ENCODE data around the gene PPP2R2B. TPM values are rescaled to one million over a fixed set of nuclear protein-coding genes. Genes with fewer than 3 reads are reported as not detected.

The PPP2R2B gene
- total RNA-seq, 1 donor from 2014 or later: 0.43 TPM

- no peak for ATAC-seq
- DNase-seq (ENCODE audit: missing footprints): no peak
- intact Hi-C loops (cut with DNase I): no loop called here
Measured at GRCh38 chr5:146683861-146684260, 194.7 kb downstream of the PPP2R2B start.

GRCh38 chr5:146682899-146683532, 195.5 kb downstream of the PPP2R2B start:
- ATAC-seq: no peak

GRCh38 chr5:146681585-146682105, 196.9 kb downstream of the PPP2R2B start:
- intact Hi-C loops (cut with DNase I): no loop called here
- no peak for ATAC-seq

More at GRCh38 chr5:146682899-146683532, 195.5 kb downstream of the PPP2R2B start:
- DNase-seq (ENCODE audit: missing footprints): no peak
- intact Hi-C loops (cut with DNase I): no loop called here

GRCh38 chr5:146680846-146681584, 197.5 kb downstream of the PPP2R2B start:
- no peak for ATAC-seq
- DNase-seq (ENCODE audit: missing footprints): no peak

More at GRCh38 chr5:146681585-146682105, 196.9 kb downstream of the PPP2R2B start:
- DNase-seq (ENCODE audit: missing footprints): no peak

DNA sequence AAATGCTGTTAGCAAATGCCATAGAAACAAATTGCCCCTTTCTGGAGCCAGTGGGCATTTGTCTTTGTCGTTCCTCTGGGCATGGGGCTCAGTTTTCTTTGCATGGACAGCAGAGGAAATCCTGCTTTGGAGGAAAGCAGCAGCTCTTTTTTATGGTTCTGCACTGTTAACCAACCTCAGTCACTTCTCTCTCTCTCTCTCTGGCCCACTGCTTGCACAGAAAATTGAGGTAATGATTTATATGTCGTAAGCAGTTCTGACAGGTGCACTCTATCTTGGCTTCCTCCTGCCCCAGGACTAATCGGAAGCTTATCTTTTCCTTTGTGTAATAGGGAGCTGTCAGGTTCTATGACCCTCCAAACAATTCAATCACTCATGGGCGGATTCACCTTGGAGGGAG, 202.9 kb downstream of the PPP2R2B start:
- ATAC-seq: no peak
- DNase-seq (ENCODE audit: missing footprints): no peak
- intact Hi-C loops (cut with DNase I): no loop called here

More at GRCh38 chr5:146680846-146681584, 197.5 kb downstream of the PPP2R2B start:
- intact Hi-C loops (cut with DNase I): no loop called here

GRCh38 chr5:146672866-146673265, 205.7 kb downstream of the PPP2R2B start:
- DNase-seq (ENCODE audit: missing footprints) (no peak), ATAC-seq (no peak)
- intact Hi-C loops (cut with DNase I): no loop called here

DNA sequence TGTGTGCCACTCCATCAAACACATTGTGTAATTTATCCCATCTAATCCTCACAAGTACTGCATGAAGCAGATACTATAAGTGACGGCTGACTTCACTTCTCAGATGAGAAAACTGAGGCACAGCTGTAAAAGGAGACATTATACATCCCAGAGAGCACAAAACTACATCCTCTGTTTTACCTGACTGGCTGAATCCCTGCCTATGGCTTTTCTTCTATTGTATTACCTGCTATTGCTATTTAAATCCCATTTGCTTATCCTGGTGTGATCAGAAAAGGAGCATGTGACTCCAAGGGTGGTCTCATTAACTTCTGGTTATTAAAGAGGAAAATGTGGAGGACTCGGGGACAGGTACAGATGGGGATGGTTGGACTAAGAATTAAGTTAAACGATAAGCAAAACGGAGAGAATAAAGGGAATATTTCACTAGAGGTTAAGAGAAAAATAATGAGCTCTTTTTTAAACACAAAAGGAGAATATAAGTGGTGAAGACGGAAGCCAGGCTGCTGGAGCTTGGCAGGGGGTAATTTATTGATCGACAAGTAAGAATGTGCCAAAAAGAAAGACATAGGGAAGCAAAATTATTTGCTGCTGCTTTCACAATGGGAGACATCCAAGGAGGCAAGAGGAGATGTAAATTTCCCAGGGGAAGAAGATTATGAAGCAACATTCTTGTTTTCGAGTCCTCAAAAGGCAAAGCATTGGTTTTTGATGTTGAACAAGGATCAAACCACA, 206.8 kb downstream of the PPP2R2B start:
- ATAC-seq: no peak
- intact Hi-C loops (cut with DNase I): no loop called here
- DNase-seq (ENCODE audit: missing footprints): no peak

DNA sequence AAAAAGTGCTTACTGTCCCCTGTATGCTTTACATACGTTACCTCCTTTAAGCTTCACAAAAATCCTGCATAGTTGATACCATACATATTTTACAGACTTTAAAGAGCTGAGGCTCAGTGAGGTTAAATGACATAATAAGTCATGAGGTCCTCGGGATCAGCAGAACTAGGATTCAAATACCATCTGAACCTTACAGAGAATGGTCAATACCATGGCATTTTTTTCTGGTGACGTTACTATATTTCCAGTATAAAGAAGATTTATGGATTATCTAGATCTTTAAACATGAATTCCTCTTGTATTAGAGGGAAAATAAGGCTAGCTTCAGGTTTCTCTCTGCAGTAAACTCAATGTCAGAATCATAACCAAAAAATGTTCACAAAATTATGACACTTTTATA, 208.9 kb downstream of the PPP2R2B start:
- DNase-seq (ENCODE audit: missing footprints) (no peak), ATAC-seq (no peak)
- intact Hi-C loops (cut with DNase I): no loop called here

GRCh38 chr5:146667633-146668272, 210.8 kb downstream of the PPP2R2B start:
- peak; percentile 60 for ATAC-seq
- no peak for DNase-seq (ENCODE audit: missing footprints)
- intact Hi-C loops (cut with DNase I): no loop called here

DNA sequence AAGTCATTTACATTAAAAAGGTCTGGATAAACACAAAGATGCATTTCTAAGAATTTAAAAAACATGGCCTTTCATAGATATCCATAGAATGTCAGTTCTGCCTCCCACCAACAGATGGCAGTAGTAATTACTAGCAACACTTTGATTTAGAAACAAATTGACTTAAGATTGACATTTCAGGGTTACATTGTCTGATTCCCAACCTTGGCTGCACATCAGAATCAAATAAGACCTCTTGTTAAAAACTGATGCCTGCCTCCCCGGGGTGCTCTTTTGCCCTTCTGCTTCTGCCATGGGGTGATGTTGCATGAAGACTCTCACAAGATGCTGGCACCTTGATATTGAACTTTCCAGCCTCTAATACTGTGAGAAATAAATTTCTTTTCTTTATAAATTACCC, 216.3 kb downstream of the PPP2R2B start:
- no peak for DNase-seq (ENCODE audit: missing footprints)
- intact Hi-C loops (cut with DNase I): no loop called here
- ATAC-seq: no peak

GRCh38 chr5:146660376-146660960, 218.1 kb downstream of the PPP2R2B start:
- DNase-seq (ENCODE audit: missing footprints): no peak
- intact Hi-C loops (cut with DNase I): no loop called here
- ATAC-seq: no peak

- intact Hi-C loops (cut with DNase I): no loop called here
- ATAC-seq: no peak
- DNase-seq (ENCODE audit: missing footprints): no peak
Measured at GRCh38 chr5:146659961-146660360, 218.6 kb downstream of the PPP2R2B start.

DNA sequence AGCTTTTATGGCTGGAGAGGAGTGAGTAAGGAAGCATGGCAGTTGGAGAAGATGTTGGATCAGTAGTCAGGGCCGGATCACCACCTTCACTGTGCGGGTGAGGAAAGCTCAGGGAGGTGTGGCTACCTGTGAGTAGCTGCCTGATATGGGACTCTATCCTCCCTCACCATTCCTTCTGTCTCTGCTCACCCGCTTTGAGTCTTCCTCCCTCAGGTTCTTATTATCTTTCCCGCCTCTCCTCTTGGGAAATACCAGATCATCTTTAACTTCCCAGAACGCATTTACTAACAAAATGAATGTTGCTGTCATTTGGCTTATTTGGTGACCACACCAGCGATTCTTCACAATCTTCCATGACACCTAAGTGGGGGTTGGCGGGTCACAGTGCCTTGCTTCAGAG, 221.9 kb downstream of the PPP2R2B start:
- no peak for ATAC-seq
- no peak for DNase-seq (ENCODE audit: missing footprints)
- intact Hi-C loops (cut with DNase I): no loop called here

DNA sequence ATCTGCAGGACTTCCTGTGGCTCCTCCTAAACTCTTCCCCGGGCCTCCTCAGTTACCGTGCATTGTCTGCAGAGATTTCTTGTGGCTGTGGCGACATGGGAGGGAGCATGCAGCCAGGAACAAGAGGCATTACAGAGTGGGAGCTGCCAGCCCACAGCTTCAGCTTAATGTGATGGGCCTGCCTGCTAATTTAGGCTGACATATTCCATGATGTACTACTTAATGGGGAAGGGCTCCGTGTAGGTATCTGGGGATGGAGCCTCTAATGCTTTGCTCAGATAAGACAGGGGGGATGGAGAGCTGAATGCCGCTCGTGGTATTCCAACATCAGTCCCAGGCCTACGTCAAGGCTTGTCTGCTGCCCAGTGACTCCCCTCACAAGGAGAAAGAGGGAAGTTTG, 225.0 kb downstream of the PPP2R2B start:
- ATAC-seq (no peak), DNase-seq (ENCODE audit: missing footprints) (no peak)
- intact Hi-C loops (cut with DNase I): no loop called here

GRCh38 chr5:146652547-146652946, 226.0 kb downstream of the PPP2R2B start:
- intact Hi-C loops (cut with DNase I): no loop called here
- no peak for DNase-seq (ENCODE audit: missing footprints)
- ATAC-seq: no peak

DNA sequence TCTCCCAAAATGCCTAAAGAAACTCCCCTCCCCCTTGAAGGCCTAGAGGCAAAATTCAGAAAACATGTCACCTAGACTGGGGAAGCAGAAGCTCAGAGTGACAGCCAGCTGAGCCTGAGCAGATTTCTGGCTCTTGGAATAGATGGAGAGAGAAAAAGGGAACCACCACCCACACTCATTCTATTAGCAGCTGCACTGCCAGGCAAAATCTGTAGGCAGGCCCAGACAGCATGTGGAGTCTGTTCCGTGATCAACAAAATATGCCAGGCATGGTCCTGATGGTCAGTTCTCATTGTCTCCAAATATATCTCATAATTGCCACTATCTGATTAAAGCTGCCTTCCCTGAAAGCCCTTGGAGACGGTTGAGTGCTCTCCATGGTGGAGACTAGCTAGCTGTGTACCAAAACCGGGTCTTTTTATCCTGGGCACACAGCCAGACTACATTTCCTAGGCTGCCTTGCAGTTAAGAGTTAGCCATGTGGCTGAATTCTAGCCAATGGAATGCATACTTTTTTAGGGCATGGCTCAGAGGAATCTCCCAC, 230.8 kb downstream of the PPP2R2B start:
- no peak for DNase-seq (ENCODE audit: missing footprints)
- ATAC-seq: no peak
- intact Hi-C loops (cut with DNase I): no loop called here

GRCh38 chr5:146646441-146646840, 232.1 kb downstream of the PPP2R2B start:
- intact Hi-C loops (cut with DNase I): no loop called here
- ATAC-seq (no peak), DNase-seq (ENCODE audit: missing footprints) (no peak)

- ATAC-seq: no peak
- no peak for DNase-seq (ENCODE audit: missing footprints)
- intact Hi-C loops (cut with DNase I): no loop called here
Measured at GRCh38 chr5:146645342-146645741, 233.2 kb downstream of the PPP2R2B start.

- intact Hi-C loops (cut with DNase I): no loop called here
- DNase-seq (ENCODE audit: missing footprints) (no peak), ATAC-seq (no peak)
Measured at GRCh38 chr5:146644831-146645230, 233.7 kb downstream of the PPP2R2B start.

All from Right ventricle myocardium inferior (tissue), 1 donor.